GM12874 (cell line): ENCODE measurements around the gene FBXO24.

Experiments
- CTCF ChIP-seq: IDR thresholded peaks from 2 replicates; pipeline ENCODE4 v1.5.1; 2011; ENCODE audit warnings: low read depth, mild to moderate bottlenecking, control low read depth, low read length, moderate library complexity; ENCODE audit not compliant: insufficient read depth

Gene FBXO24

GRCh38 chr7:100544967-100545359 lies 41.2 kb upstream of the FBXO24 start:
- TF ChIP-seq CTCF, result no peak

- TF ChIP-seq CTCF, result 0 out of 2 replicates have a peak, but pooled peaks have one; percentile 12
Measured at GRCh38 chr7:100545360-100546128, 40.6 kb upstream of the FBXO24 start.

- no peak for TF ChIP-seq CTCF
Measured at GRCh38 chr7:100546129-100546925, 39.8 kb upstream of the FBXO24 start.

- no peak for TF ChIP-seq CTCF
Measured at GRCh38 chr7:100546926-100547800, 39.0 kb upstream of the FBXO24 start.

- TF ChIP-seq CTCF, result no peak
Measured at GRCh38 chr7:100547872-100548271, 38.3 kb upstream of the FBXO24 start.

- TF ChIP-seq CTCF, result no peak
Measured at GRCh38 chr7:100552532-100552931, 33.6 kb upstream of the FBXO24 start.

- TF ChIP-seq CTCF, result no peak
Measured at GRCh38 chr7:100553032-100553431, 33.1 kb upstream of the FBXO24 start.
